Endodermal cell (in vitro differentiated cells): ENCODE measurements around the gene NSMCE1. TPM values are rescaled to one million over a fixed set of nuclear protein-coding genes. Genes with fewer than 3 reads are reported as not detected.

Experiments
- DNase-seq: peaks from one replicate; pipeline ENCODE4 v3.0.0-alpha.2; 2017
- H3K27ac ChIP-seq: 2 replicates; pipeline ENCODE4 v1.5.1; 2013; ENCODE audit warnings: mild to moderate bottlenecking, low read depth, low read length, moderate library complexity
- H3K27me3 ChIP-seq: 2 replicates; pipeline ENCODE4 v1.6.1; 2013; ENCODE audit warnings: mild to moderate bottlenecking, low read length, moderate library complexity; ENCODE audit not compliant: insufficient read depth, control insufficient read depth, poor library complexity, severe bottlenecking
- H3K36me3 ChIP-seq: 2 replicates; pipeline ENCODE4 v1.7.0; 2013; ENCODE audit warnings: mild to moderate bottlenecking, low read length, moderate library complexity; ENCODE audit not compliant: control insufficient read depth, insufficient read depth
- H3K4me1 ChIP-seq: one replicate; pipeline ENCODE4 v1.7.0; 2013; ENCODE audit warnings: low read length; ENCODE audit not compliant: control insufficient read depth, insufficient read depth
- H3K4me3 ChIP-seq: 2 replicates; pipeline ENCODE4 v1.5.1; 2013; ENCODE audit warnings: mild to moderate bottlenecking, low read length, moderate library complexity
- H3K9ac ChIP-seq: 2 replicates; pipeline ENCODE4 v1.6.1; 2013; ENCODE audit warnings: mild to moderate bottlenecking, low read length, moderate library complexity; ENCODE audit not compliant: poor library complexity, severe bottlenecking; ENCODE audit errors: extremely low read depth
- H3K9me3 ChIP-seq: 2 replicates; pipeline ENCODE4 v1.6.1; 2013; ENCODE audit warnings: mild to moderate bottlenecking, low read length, moderate library complexity; ENCODE audit not compliant: control insufficient read depth
- H3K27ac Mint-ChIP-seq: 2 replicates; pipeline ENCODE4 v1.8.0; 2020; ENCODE audit warnings: mixed read lengths
- H3K27me3 Mint-ChIP-seq: 2 replicates; pipeline ENCODE4 v1.8.0; 2021; ENCODE audit warnings: mild to moderate bottlenecking, mixed read lengths; ENCODE audit not compliant: insufficient read depth
- H3K36me3 Mint-ChIP-seq: 2 replicates; pipeline ENCODE4 v1.8.0; 2020; ENCODE audit warnings: low read depth, mixed read lengths
- H3K4me1 Mint-ChIP-seq: 2 replicates; pipeline ENCODE4 v1.8.0; 2020; ENCODE audit warnings: mixed read lengths
- H3K4me3 Mint-ChIP-seq: 2 replicates; pipeline ENCODE4 v1.8.0; 2020; ENCODE audit warnings: mild to moderate bottlenecking, moderate library complexity, mixed read lengths
- H3K9me3 Mint-ChIP-seq: 2 replicates; pipeline ENCODE4 v1.8.0; 2020; ENCODE audit warnings: mild to moderate bottlenecking, mixed read lengths
- CTCF ChIP-seq: fragments of 200-600 bp; sonication (generic); conservative IDR thresholded peaks from 2 replicates; pipeline ENCODE4 v1.5.0; 2021; ENCODE audit warnings: antibody characterized with exemption, mild to moderate bottlenecking
- WGBS, 2 experiments: methylation state at CpG; one replicate each; pipeline versions ENCODE4 v1.1.5 to v1.1.7; 2013; ENCODE audit warnings: missing lambda C conversion rate in 2 of 2, mixed read lengths in 1 of 2; ENCODE audit not compliant: insufficient coverage in 1 of 2, insufficient read length in 1 of 2; 5-methylcytosine and 5-hydroxymethylcytosine counted together
- total RNA-seq, 2 donors: library from RNA; stranded (reverse); fragmentation: NEBNext Ultra II Directional in 1 of 2; extraction: Animal tissue kit (Norgen Biotek cat#: 25700) in 1 of 2; gene quantifications; 2 replicates in 1 of 2; 3 replicates in 1 of 2; pipeline ENCODE4 v1.2.1, GENCODE V29; 2021

Gene NSMCE1
- total RNA-seq, 2 donors from 2014 or later = 22.3 to 22.4 TPM

GRCh38 chr16:27182906-27183405 is 85.6 kb downstream of the NSMCE1 start:
- H3K4me3 ChIP-seq = no peak overlapping the region
- no peaks in the 10 kb centered on the region for H3K4me1 ChIP-seq
- no peak overlapping the region for H3K27ac ChIP-seq
- Mint-ChIP-seq H3K4me1 (no peaks in the 10 kb centered on the region), H3K9me3 (no peaks in the 10 kb centered on the region), H3K36me3 (no peaks in the 10 kb centered on the region), H3K4me3 (no peak overlapping the region), H3K27me3 (no peaks in the 10 kb centered on the region), H3K27ac (no peak overlapping the region)
- 83 to 97% methylated on average over 7 of the region's 7 CpGs for WGBS, 2 experiments
- H3K36me3 ChIP-seq = no peaks in the 10 kb centered on the region
- DNase-seq = no peak
- H3K9me3 ChIP-seq = no peaks in the 10 kb centered on the region
- TF ChIP-seq CTCF = no peak
- H3K9ac ChIP-seq = no peak overlapping the region
- H3K27me3 ChIP-seq = no peaks in the 10 kb centered on the region

GRCh38 chr16:27181019-27181790 is 87.4 kb downstream of the NSMCE1 start:
- Mint-ChIP-seq H3K27me3 (no peaks in the 10 kb centered on the region), H3K9me3 (no peaks in the 10 kb centered on the region), H3K27ac (no peak overlapping the region), H3K4me3 (no peak overlapping the region), H3K4me1 (no peaks in the 10 kb centered on the region), H3K36me3 (no peaks in the 10 kb centered on the region)
- Histone ChIP-seq H3K4me1 (no peaks in the 10 kb centered on the region), H3K9me3 (no peaks in the 10 kb centered on the region), H3K27ac (no peak overlapping the region), H3K36me3 (no peaks in the 10 kb centered on the region), H3K9ac (no peak overlapping the region), H3K4me3 (no peak overlapping the region), H3K27me3 (no peaks in the 10 kb centered on the region)
- peak; percentile 68 for DNase-seq
- TF ChIP-seq CTCF = peak; percentile 64
- WGBS, 2 experiments = 96 to 100% methylated on average over 2 to 7 of the region's 8 CpGs

GRCh38 chr16:27179500-27180072 is 89.0 kb downstream of the NSMCE1 start:
- WGBS, 2 experiments = 14 to 25% methylated on average over 7 to 13 of the region's 13 CpGs
- no peaks in the 10 kb centered on the region for H3K27me3 ChIP-seq
- Mint-ChIP-seq H3K27me3 (no peaks in the 10 kb centered on the region), H3K4me3 (no peak overlapping the region), H3K4me1 (no peaks in the 10 kb centered on the region), H3K27ac (no peak overlapping the region), H3K9me3 (no peaks in the 10 kb centered on the region), H3K36me3 (no peaks in the 10 kb centered on the region)
- H3K4me3 ChIP-seq = no peak overlapping the region
- TF ChIP-seq CTCF = peak; percentile 96
- no peak overlapping the region for H3K9ac ChIP-seq
- H3K36me3 ChIP-seq = no peaks in the 10 kb centered on the region
- no peaks in the 10 kb centered on the region for H3K9me3 ChIP-seq
- H3K4me1 ChIP-seq = no peaks in the 10 kb centered on the region
- peak; percentile 96 for DNase-seq
- no peak overlapping the region for H3K27ac ChIP-seq
